EL (cell line): ENCODE results near the gene RTL5.
"Not testable (repeated sequence)": the region's sequence is repeated elsewhere in the genome, so short reads cannot be mapped to it uniquely, and the experiment has no call there.

Experiments
- DNase-seq: peaks from one replicate; pipeline ENCODE4 v3.0.0-alpha.2; 2016

Gene RTL5

GRCh38 chrX:72131317-72132294, at the start of gene RTL5:
RTL5 (minus strand) TSS chrX:72131915.
- DNase-seq: peak; percentile 88

- no peak for DNase-seq
These were observed 48.8 kb upstream of the RTL5 start for GRCh38 chrX:72180539-72180938.

- no peak for DNase-seq
These were observed 45.3 kb upstream of the RTL5 start for GRCh38 chrX:72176981-72177380.

- not testable (repeated sequence) for DNase-seq
These were observed 44.6 kb upstream of the RTL5 start for GRCh38 chrX:72176289-72176688.

GRCh38 chrX:72169008-72169728, 37.5 kb upstream of the RTL5 start:
- peak; percentile 0 for DNase-seq

GRCh38 chrX:72165551-72165950, 33.8 kb upstream of the RTL5 start:
- DNase-seq: no peak

- DNase-seq: no peak
These were observed 28.1 kb upstream of the RTL5 start for GRCh38 chrX:72159769-72160168.

GRCh38 chrX:72158773-72159172, 27.1 kb upstream of the RTL5 start:
- DNase-seq: no peak

- no peak for DNase-seq
These were observed 14.8 kb upstream of the RTL5 start for GRCh38 chrX:72146527-72146926.

GRCh38 chrX:72145181-72145580, 13.5 kb upstream of the RTL5 start:
- DNase-seq: no peak

GRCh38 chrX:72143609-72143907, 11.8 kb upstream of the RTL5 start:
- no peak for DNase-seq

- no peak for DNase-seq
These were observed 11.3 kb upstream of the RTL5 start for GRCh38 chrX:72142794-72143608.

GRCh38 chrX:72142094-72142793, 10.5 kb upstream of the RTL5 start:
- DNase-seq: no peak

GRCh38 chrX:72141372-72142004, 9.8 kb upstream of the RTL5 start:
- DNase-seq: no peak

- DNase-seq: no peak
These were observed 7.8 kb upstream of the RTL5 start for GRCh38 chrX:72139538-72139937.

GRCh38 chrX:72137846-72138495, 6.3 kb upstream of the RTL5 start:
- no peak for DNase-seq

- DNase-seq: no peak
These were observed 2.3 kb upstream of the RTL5 start for GRCh38 chrX:72133851-72134546.

- no peak for DNase-seq
These were observed 741 bp upstream of the RTL5 start for GRCh38 chrX:72132456-72132855.

GRCh38 chrX:72130762-72131250, 909 bp downstream of the RTL5 start:
- no peak for DNase-seq

- no peak for DNase-seq
These were observed 1.5 kb downstream of the RTL5 start for GRCh38 chrX:72130156-72130761.
